Neutrophil (primary cell): Measurements from ENCODE around the gene EVPLL.
A peak's percentile ranks its signal among the peaks of the same experiment; 100 is the strongest.
"Not testable (repeated sequence)": the region's sequence is repeated elsewhere in the genome, so short reads cannot be mapped to it uniquely, and the experiment has no call there.

Experiments used
- H3K27ac ChIP-seq: fragments of 200-600 bp; sonication (generic); 2 replicates; pipeline ENCODE4 v1.5.1; 2016; ENCODE audit warnings: mild to moderate bottlenecking, moderate library complexity
- H3K27me3 ChIP-seq: fragments of 200-600 bp; sonication (generic); 2 replicates; pipeline ENCODE4 v1.6.0; 2016; ENCODE audit warnings: mild to moderate bottlenecking
- H3K36me3 ChIP-seq: fragments of 200-600 bp; sonication (generic); 2 replicates; pipeline ENCODE4 v1.5.1; 2017
- H3K4me1 ChIP-seq, 2 experiments: fragments of 200-600 bp in 1 of 2; sonication (generic) in 1 of 2; 1 replicate in 1 of 2; 2 replicates in 1 of 2; pipeline versions ENCODE4 v1.5.1 to v1.6.1; 2013 to 2016; ENCODE audit warnings: low read depth in 1 of 2, low read length in 1 of 2, mild to moderate bottlenecking in 1 of 2, moderate library complexity in 1 of 2; ENCODE audit not compliant: control insufficient read depth in 1 of 2, insufficient read depth in 1 of 2
- H3K4me3 ChIP-seq, 2 experiments: fragments of 200-600 bp in 1 of 2; sonication (generic) in 1 of 2; 1 replicate in 1 of 2; 2 replicates in 1 of 2; pipeline ENCODE4 v1.5.1; 2013 to 2016; ENCODE audit warnings: low read depth in 1 of 2, low read length in 1 of 2, mild to moderate bottlenecking in 1 of 2, moderate library complexity in 1 of 2
- H3K9me3 ChIP-seq: fragments of 200-600 bp; sonication (generic); 2 replicates; pipeline ENCODE4 v1.5.1; 2016

The EVPLL gene

DNA sequence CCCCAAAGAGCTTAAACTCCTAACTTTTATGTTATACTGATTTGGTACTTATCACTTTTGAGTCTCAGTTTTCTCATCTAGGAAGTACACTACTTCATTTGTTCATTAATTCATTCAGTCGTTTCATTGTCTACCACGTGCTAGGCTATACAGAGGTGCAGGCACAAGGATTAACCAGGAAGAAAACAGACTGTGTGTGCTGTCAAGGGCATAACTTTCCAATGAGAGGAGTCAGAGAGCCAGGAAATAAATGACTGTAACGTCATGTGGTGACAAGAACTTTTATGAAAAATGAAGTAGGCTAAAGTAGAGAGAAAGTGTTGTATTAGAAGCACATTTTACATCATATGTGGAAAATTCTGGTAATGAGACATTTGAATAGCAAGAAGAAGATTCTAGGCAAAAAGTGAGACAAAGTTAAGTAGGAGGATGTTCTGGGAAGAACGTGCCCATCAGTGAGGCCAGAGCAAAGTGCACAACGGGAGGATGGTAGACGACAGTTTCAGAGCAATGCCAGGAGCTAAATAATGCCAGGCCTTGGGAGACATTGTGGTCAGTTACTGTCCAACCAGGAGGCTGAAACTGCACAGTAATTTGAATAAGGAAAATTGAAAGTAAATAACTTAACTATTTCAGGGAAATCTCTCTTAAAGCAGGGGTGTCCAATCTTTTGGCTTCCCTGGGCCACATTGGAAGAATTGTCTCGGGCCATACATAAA, 24.5 kb downstream of the EVPLL start:
- not testable (repeated sequence) for H3K4me1 ChIP-seq, H3K27ac ChIP-seq, H3K9me3 ChIP-seq, H3K36me3 ChIP-seq, H3K4me3 ChIP-seq, H3K27me3 ChIP-seq

DNA sequence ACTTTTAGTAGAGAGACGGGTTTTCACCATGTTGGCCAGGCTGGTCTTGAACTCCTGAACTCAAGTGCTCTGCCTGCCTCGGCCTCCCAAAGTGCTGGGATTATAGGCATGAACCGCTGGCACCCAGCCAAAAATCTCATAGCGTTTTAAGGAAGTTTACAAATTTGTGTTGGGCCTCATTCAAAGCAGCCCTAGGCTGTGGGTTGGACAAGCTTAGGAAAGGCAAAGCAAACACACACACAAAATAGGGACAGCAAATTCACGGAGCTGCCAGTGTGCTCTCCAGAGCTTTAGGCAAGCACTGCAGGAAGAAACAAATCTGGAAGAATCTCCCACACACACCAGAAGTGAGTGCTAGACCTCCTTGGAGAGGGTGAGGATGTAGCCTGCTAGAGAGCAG, 25.6 kb downstream of the EVPLL start:
- H3K4me3 ChIP-seq, H3K9me3 ChIP-seq, H3K4me1 ChIP-seq, H3K36me3 ChIP-seq, H3K27me3 ChIP-seq, H3K27ac ChIP-seq: not testable (repeated sequence)

DNA sequence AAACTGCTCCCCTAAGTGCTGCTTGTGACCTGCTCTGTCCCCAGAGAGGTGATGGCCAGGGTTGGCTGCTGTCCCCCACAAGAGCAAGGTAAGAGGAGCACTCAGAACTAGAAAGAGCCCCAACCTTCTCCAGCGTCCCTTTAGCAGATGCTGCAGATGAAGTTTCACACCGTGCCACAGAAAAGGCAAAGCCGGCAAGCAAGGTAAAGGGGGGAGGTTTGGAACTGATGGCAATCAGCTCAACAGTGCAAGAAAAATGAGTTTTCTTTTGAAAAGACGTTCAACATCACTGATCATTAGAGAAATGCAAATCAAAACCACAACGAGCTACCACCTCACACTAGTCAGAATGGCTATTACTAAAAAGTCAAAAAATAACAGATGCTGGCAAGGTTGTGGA, 26.0 kb downstream of the EVPLL start:
- not testable (repeated sequence) for H3K4me1 ChIP-seq, H3K36me3 ChIP-seq, H3K4me3 ChIP-seq, H3K27me3 ChIP-seq, H3K9me3 ChIP-seq, H3K27ac ChIP-seq

DNA sequence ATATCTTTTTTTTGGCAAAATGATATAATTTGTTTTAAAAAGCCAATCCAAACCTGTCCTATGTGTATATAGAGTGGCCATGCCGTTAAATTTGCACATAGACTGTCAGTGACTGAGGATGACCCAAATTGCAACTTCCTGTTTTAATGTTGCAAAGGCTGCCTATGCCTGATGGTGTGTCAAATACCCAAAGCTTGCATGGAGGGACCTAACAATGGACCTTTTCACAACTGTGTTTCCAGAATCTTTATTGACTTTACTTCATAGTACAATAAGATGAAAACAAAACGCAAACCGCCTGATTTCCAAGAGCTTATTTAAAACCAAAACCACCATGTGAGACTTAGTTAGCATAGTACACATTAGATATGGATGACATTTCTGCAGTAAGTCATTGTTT, 31.3 kb downstream of the EVPLL start:
- not testable (repeated sequence) for H3K27me3 ChIP-seq

DNA sequence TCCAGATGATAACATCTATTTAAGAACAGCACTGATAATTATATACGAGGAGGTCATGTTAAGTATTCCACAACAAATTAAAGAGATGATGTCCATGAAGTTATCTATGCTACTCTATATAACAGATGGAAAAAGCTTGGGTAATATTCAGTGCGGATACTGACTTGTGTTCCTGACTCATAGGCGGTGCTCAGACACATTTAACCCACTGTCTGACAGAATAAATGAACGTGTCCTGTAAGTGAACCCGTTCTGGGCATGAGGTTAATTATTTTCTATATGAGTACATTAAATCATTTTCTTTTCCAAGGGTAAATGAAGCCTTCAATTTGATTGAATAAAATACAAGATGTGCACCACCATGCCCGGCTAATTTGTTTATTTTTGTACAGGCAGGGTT, 31.7 kb downstream of the EVPLL start:
- H3K27me3 ChIP-seq, H3K36me3 ChIP-seq, H3K4me3 ChIP-seq, H3K9me3 ChIP-seq, H3K27ac ChIP-seq: not testable (repeated sequence)
- peaks cover 13 to 14% of the 10 kb centered on the region in 2 experiments for H3K4me1 ChIP-seq

More for the DNA sequence above, 31.3 kb downstream of the EVPLL start:
- peaks cover 13 to 14% of the 10 kb centered on the region in 2 experiments for H3K4me1 ChIP-seq
- not testable (repeated sequence) for H3K27ac ChIP-seq, H3K9me3 ChIP-seq, H3K4me3 ChIP-seq, H3K36me3 ChIP-seq

DNA sequence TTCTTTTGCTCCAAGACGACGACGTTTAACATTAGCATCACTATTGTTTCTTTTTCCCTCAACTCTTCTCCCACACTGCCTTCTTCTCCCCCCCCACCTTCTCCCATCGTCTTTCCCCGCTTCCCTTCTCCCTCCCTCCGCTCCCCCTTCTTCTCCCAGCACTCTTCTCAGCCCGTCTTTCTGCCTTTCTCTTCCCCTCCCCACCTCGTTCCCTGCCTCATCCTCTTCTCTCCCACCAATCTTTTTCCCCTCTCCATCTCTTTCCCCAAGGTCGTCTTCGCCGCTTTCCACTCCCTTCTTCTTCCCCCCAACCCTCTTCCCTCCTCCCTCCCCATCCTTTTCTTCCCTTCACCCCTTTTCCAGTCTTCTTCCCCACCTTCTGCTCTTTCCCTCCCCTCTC, 33.2 kb downstream of the EVPLL start:
- H3K27me3 ChIP-seq, H3K9me3 ChIP-seq, H3K36me3 ChIP-seq, H3K27ac ChIP-seq: not testable (repeated sequence)
- Histone ChIP-seq H3K4me1 (peaks cover 13 to 14% of the 10 kb centered on the region in 2 experiments), H3K4me3 (peak overlapping the region in 1 of 2 experiments; percentile 55)

DNA sequence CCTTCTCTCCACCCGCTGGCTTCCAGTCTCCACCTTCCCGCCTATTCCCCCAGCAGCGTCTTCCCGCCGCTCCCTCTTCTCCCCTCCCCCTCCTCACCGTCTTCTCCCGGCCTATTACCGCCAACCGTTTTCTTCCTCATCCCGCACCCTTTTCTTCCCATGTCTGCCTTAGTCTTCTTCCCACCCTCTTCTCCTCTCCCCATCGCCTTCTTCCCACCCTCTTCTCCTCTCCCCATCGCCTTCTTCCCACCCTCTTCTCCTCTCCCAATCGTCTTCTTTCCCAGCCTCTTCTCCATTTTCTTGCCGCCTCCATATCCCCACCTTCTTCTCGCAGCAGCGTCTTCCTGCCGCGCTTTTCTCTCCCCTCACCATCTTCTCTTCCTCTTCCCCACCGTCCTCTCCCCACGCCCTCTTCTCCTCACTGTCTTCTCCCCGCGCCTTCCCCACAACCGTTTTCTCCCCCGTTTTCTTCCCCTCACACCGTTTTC, 33.8 kb downstream of the EVPLL start:
- not testable (repeated sequence) for H3K27me3 ChIP-seq, H3K27ac ChIP-seq, H3K9me3 ChIP-seq, H3K36me3 ChIP-seq
- H3K4me3 ChIP-seq: peak overlapping the region; percentile 55 to 65
- peaks cover 13 to 14% of the 10 kb centered on the region in 2 experiments for H3K4me1 ChIP-seq

DNA sequence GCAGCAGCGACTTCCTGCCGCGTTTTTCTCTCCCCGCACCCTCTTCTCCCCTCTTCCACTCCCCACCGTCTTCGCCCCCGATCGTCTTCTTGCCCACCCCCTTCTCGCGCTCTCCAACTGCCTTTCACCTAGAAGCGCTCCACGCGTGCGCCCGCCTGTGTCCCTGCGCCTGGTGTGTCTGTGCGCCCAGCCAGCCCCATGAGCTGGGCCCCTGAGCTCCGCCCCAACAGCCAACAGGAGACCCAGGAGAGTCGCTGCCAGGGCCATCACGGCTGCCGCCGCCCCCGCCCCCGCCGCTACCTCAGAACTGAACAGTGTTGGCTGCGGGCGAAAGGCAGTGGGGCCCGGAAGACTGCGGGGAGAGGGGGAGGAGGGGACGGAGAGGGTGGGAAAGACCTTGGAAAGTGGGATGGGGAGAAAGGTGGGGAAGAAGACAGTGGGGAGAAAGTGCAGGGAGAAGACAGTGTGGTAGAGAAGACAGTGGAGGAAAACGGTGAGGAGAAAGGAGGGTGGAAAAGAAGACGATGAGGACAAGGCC, 34.5 kb downstream of the EVPLL start:
- H3K9me3 ChIP-seq, H3K27me3 ChIP-seq, H3K36me3 ChIP-seq, H3K27ac ChIP-seq: not testable (repeated sequence)
- Histone ChIP-seq H3K4me3 (peak overlapping the region; percentile 55 to 65), H3K4me1 (peaks cover 13 to 14% of the 10 kb centered on the region in 2 experiments)

DNA sequence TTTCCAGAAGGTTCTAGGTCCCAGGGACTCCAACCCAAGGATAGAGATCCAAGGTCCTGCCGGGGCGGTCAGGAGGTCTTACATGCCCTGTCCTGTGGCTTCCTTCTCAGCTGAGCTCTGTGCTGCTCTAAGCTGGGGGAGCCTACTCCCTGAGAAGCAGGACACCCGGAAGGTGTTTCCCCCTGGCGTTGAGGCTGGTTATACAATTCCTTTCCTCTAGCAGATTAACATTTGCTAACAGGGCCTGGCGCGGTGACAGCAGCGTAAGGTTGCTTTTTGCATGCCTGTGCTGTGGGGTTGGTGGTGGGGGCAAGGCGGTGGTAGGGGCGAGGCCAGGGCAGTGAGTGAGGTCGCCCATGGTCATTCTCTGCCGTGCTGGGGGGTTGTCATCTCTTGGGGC, 43.9 kb downstream of the EVPLL start:
- H3K4me3 ChIP-seq, H3K27ac ChIP-seq, H3K36me3 ChIP-seq, H3K4me1 ChIP-seq, H3K27me3 ChIP-seq, H3K9me3 ChIP-seq: not testable (repeated sequence)

DNA sequence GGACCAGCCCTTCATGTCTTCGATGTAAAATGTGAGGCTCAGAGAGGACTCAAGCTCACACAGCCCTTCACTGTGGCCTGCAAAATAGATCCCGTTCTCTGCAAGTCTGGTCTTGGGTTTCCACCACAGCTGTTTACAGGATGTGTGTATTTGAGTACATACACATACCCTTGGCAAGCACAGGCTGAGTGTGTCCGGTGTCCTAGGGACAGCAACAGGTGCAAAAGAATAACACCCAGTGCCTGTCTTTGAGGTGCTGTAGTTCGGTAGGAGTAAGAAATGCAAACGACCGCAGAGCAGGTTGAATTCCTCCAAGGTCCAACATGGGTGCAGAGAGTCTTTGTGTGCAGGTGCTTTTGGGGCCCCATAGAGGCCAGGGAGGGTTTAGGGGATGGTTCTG, 44.9 kb downstream of the EVPLL start:
- not testable (repeated sequence) for H3K27ac ChIP-seq, H3K4me3 ChIP-seq, H3K9me3 ChIP-seq, H3K27me3 ChIP-seq, H3K4me1 ChIP-seq, H3K36me3 ChIP-seq

DNA sequence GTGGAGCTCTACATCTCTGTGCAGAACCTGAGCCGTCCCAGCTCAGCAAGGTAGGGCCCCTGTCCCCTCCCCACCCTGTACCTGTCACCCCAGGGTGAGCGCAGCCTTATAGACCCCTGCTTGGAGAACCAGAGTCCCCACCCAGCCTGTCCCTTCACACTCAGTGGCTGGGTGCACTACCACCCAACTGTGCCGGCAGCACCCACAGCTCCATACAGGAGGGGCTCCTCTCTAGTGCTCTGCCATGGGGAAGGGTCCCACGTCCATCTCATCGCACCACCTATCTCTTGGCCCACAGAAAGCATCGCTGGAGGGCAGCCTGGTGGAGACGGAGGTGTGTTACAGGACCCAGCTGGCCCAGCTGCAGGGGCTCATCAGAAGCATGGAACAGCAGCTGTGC, 45.4 kb downstream of the EVPLL start:
- H3K4me3 ChIP-seq, H3K27me3 ChIP-seq, H3K27ac ChIP-seq, H3K36me3 ChIP-seq, H3K9me3 ChIP-seq, H3K4me1 ChIP-seq: not testable (repeated sequence)

DNA sequence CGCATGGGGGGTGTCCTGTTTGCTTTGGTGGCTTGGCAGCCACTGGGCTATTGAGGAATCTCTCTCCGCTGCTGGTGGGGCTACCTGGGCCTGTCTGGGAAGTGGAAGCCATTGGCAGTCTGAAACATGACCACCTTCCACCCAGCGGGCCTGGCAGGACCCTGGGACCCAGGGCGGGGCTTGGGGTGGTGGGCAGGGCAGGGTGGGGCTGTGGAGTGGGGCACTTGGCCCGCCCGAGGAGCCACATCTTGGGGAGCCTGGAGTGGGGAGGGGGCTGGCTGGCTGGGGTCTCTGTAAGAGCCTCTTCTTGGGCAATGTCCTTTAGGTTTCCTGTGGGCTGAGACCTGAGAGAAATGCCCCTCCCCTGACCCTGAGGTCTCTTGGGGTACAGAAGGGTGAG, 48.0 kb downstream of the EVPLL start:
- not testable (repeated sequence) for H3K27me3 ChIP-seq, H3K9me3 ChIP-seq, H3K4me1 ChIP-seq, H3K27ac ChIP-seq, H3K36me3 ChIP-seq, H3K4me3 ChIP-seq

DNA sequence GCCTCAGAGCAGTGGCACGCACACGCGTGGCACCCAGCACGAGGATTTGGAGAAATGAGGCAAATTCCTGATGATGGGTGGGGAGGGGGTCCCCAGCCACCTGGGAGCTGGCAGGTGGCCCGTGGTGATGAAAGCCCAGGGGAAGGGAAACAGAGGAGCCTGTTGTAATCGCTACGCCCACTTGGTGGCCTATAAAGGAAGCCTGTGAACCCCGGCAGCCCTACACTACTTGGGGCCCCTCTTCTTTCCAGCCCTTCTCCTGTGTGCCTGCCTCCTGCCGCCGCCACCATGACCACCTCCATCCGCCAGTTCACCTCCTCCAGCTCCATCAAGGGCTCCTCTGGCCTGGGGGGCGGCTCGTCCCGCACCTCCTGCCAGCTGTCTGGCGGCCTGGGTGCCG, 49.1 kb downstream of the EVPLL start:
- H3K4me3 ChIP-seq, H3K36me3 ChIP-seq, H3K4me1 ChIP-seq, H3K27ac ChIP-seq, H3K9me3 ChIP-seq, H3K27me3 ChIP-seq: not testable (repeated sequence)

DNA sequence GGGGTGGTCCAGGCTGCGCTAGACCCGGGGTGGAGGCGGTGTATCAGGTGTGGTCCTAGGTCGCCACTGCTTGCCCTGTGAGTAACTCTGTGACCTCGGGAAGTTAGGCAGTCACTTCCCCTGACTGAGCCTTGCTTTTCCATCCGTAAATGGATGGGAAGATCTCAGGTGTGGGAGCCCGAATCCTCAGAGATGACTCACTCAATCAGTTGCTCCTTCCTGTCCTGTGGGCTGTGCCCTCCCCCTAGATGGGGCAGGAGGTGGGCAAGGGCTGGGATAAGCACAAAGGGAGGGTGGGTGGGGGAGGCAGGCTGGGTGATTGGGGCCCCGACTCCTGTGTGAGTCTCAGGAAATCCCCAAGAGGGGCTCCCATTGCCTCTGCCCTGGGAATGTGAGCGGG, 54.6 kb downstream of the EVPLL start:
- not testable (repeated sequence) for H3K9me3 ChIP-seq, H3K4me3 ChIP-seq, H3K36me3 ChIP-seq, H3K27ac ChIP-seq, H3K27me3 ChIP-seq, H3K4me1 ChIP-seq
